ENCODE measurements around the gene NUDT16L1. TPM values are rescaled to one million over a fixed set of nuclear protein-coding genes. Genes with fewer than 3 reads are reported as not detected.
A peak's percentile ranks its signal among the peaks of the same experiment; 100 is the strongest.

The NUDT16L1 gene
- total and polyA plus RNA-seq, 2 of the 13 experiments (the other 11 are each of a cell fraction or from before 2014, with no cell fraction given), result 28.0 to 40.5 TPM

DNA sequence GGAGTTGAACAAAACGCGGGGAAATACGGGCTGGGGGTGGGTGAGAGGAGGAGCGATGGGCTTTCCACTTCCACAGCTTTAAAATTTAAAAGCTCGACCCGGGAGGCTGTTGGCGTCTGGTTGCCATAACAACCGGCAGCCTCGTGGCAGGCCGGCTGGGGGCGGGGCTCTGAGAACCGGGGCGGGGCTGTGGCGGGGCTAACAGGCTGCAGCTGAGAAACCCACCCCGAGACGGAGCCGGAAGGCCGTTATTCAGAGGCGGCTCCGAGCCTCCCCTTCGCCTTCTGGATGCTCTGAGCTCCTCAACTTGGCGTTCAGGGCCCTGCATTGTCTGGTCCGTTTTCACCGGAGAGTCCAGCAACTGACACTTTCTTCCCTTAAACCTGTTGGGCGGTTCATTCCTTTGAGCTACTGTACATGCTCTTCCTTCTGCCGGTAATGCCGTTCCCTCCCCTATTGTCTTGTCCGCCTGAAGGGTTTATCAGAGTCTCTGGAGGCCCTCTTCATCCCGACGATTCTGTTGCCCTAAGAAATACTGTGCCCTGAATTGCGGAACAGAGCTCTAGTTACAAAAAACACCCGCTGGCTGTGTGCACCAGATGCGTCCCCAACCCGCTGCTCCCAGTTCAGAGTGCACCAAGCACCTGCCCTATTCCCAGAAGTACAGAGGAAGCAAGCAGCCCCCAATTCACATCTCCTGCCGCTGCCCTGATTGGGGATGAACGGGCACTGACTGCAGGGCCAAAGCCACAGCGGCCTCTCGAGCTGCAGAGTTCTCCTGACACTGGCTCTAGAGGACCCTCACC, 41.6 kb downstream of the NUDT16L1 start (continued):
- TF ChIP-seq, protein P1, sequence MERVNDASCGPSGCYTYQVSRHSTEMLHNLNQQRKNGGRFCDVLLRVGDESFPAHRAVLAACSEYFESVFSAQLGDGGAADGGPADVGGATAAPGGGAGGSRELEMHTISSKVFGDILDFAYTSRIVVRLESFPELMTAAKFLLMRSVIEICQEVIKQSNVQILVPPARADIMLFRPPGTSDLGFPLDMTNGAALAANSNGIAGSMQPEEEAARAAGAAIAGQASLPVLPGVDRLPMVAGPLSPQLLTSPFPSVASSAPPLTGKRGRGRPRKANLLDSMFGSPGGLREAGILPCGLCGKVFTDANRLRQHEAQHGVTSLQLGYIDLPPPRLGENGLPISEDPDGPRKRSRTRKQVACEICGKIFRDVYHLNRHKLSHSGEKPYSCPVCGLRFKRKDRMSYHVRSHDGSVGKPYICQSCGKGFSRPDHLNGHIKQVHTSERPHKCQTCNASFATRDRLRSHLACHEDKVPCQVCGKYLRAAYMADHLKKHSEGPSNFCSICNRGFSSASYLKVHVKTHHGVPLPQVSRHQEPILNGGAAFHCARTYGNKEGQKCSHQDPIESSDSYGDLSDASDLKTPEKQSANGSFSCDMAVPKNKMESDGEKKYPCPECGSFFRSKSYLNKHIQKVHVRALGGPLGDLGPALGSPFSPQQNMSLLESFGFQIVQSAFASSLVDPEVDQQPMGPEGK (CRISPR knock-in tag; IDR thresholded peaks at IDR 0.05), result 0 out of 2 replicates have a peak, but pooled peaks have one; percentile 12
- TF ChIP-seq, protein P2, sequence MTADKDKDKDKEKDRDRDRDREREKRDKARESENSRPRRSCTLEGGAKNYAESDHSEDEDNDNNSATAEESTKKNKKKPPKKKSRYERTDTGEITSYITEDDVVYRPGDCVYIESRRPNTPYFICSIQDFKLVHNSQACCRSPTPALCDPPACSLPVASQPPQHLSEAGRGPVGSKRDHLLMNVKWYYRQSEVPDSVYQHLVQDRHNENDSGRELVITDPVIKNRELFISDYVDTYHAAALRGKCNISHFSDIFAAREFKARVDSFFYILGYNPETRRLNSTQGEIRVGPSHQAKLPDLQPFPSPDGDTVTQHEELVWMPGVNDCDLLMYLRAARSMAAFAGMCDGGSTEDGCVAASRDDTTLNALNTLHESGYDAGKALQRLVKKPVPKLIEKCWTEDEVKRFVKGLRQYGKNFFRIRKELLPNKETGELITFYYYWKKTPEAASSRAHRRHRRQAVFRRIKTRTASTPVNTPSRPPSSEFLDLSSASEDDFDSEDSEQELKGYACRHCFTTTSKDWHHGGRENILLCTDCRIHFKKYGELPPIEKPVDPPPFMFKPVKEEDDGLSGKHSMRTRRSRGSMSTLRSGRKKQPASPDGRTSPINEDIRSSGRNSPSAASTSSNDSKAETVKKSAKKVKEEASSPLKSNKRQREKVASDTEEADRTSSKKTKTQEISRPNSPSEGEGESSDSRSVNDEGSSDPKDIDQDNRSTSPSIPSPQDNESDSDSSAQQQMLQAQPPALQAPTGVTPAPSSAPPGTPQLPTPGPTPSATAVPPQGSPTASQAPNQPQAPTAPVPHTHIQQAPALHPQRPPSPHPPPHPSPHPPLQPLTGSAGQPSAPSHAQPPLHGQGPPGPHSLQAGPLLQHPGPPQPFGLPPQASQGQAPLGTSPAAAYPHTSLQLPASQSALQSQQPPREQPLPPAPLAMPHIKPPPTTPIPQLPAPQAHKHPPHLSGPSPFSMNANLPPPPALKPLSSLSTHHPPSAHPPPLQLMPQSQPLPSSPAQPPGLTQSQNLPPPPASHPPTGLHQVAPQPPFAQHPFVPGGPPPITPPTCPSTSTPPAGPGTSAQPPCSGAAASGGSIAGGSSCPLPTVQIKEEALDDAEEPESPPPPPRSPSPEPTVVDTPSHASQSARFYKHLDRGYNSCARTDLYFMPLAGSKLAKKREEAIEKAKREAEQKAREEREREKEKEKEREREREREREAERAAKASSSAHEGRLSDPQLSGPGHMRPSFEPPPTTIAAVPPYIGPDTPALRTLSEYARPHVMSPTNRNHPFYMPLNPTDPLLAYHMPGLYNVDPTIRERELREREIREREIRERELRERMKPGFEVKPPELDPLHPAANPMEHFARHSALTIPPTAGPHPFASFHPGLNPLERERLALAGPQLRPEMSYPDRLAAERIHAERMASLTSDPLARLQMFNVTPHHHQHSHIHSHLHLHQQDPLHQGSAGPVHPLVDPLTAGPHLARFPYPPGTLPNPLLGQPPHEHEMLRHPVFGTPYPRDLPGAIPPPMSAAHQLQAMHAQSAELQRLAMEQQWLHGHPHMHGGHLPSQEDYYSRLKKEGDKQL (CRISPR knock-in tag; IDR thresholded peaks at IDR 0.05; ENCODE audit: low read depth), result 0 out of 2 replicates have a peak, but pooled peaks have one; percentile 1
- TF ChIP-seq, protein P3, sequence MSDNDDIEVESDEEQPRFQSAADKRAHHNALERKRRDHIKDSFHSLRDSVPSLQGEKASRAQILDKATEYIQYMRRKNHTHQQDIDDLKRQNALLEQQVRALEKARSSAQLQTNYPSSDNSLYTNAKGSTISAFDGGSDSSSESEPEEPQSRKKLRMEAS (IDR thresholded peaks at IDR 0.05), result peak; percentile 47; the same call in 1 of the 2 replicates
- TF ChIP-seq, protein P4, sequence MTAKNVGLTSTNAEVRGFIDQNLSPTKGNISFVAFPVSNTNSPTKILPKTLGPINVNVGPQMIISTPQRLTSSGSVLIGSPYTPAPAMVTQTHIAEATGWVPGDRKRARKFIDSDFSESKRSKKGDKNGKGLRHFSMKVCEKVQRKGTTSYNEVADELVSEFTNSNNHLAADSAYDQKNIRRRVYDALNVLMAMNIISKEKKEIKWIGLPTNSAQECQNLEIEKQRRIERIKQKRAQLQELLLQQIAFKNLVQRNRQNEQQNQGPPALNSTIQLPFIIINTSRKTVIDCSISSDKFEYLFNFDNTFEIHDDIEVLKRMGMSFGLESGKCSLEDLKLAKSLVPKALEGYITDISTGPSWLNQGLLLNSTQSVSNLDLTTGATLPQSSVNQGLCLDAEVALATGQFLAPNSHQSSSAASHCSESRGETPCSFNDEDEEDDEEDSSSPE (CRISPR knock-in tag; IDR thresholded peaks at IDR 0.05), result no peak
- no peak for TF ChIP-seq TEAD3 (CRISPR knock-in tag; optimal IDR thresholded peaks at IDR 0.05; ENCODE audit: borderline replicate concordance)
- TF ChIP-seq, protein P5, sequence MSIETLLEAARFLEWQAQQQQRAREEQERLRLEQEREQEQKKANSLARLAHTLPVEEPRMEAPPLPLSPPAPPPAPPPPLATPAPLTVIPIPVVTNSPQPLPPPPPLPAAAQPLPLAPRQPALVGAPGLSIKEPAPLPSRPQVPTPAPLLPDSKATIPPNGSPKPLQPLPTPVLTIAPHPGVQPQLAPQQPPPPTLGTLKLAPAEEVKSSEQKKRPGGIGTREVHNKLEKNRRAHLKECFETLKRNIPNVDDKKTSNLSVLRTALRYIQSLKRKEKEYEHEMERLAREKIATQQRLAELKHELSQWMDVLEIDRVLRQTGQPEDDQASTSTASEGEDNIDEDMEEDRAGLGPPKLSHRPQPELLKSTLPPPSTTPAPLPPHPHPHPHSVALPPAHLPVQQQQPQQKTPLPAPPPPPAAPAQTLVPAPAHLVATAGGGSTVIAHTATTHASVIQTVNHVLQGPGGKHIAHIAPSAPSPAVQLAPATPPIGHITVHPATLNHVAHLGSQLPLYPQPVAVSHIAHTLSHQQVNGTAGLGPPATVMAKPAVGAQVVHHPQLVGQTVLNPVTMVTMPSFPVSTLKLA (IDR thresholded peaks at IDR 0.05), result peak; percentile 73
- TF ChIP-seq, protein P6, sequence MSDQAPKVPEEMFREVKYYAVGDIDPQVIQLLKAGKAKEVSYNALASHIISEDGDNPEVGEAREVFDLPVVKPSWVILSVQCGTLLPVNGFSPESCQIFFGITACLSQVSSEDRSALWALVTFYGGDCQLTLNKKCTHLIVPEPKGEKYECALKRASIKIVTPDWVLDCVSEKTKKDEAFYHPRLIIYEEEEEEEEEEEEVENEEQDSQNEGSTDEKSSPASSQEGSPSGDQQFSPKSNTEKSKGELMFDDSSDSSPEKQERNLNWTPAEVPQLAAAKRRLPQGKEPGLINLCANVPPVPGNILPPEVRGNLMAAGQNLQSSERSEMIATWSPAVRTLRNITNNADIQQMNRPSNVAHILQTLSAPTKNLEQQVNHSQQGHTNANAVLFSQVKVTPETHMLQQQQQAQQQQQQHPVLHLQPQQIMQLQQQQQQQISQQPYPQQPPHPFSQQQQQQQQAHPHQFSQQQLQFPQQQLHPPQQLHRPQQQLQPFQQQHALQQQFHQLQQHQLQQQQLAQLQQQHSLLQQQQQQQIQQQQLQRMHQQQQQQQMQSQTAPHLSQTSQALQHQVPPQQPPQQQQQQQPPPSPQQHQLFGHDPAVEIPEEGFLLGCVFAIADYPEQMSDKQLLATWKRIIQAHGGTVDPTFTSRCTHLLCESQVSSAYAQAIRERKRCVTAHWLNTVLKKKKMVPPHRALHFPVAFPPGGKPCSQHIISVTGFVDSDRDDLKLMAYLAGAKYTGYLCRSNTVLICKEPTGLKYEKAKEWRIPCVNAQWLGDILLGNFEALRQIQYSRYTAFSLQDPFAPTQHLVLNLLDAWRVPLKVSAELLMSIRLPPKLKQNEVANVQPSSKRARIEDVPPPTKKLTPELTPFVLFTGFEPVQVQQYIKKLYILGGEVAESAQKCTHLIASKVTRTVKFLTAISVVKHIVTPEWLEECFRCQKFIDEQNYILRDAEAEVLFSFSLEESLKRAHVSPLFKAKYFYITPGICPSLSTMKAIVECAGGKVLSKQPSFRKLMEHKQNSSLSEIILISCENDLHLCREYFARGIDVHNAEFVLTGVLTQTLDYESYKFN (CRISPR knock-in tag; conservative IDR thresholded peaks at IDR 0.05), result no peak
- TF ChIP-seq, protein P7, sequence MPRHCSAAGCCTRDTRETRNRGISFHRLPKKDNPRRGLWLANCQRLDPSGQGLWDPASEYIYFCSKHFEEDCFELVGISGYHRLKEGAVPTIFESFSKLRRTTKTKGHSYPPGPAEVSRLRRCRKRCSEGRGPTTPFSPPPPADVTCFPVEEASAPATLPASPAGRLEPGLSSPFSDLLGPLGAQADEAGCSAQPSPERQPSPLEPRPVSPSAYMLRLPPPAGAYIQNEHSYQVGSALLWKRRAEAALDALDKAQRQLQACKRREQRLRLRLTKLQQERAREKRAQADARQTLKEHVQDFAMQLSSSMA (CRISPR knock-in tag; IDR thresholded peaks at IDR 0.05), result no peak
- TF ChIP-seq, protein P8, sequence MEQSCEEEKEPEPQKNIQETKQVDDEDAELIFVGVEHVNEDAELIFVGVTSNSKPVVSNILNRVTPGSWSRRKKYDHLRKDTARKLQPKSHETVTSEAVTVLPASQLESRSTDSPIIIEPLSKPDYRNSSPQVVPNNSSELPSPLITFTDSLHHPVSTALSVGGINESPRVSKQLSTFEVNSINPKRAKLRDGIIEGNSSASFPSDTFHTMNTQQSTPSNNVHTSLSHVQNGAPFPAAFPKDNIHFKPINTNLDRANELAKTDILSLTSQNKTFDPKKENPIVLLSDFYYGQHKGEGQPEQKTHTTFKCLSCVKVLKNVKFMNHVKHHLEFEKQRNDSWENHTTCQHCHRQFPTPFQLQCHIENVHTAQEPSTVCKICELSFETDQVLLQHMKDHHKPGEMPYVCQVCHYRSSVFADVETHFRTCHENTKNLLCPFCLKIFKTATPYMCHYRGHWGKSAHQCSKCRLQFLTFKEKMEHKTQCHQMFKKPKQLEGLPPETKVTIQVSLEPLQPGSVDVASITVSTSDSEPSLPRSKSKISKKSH (CRISPR knock-in tag; IDR thresholded peaks at IDR 0.05; ENCODE audit: borderline replicate concordance), result no peak
- no peak for TF ChIP-seq ZNF891 (CRISPR knock-in tag; IDR thresholded peaks at IDR 0.05)

All from HepG2 (cell line).